ENCODE measurements around the gene SMURF2. TPM values are rescaled to one million over a fixed set of nuclear protein-coding genes. Genes with fewer than 3 reads are reported as not detected.

Gene SMURF2
- total and polyA plus RNA-seq, 10 donors = 5.4 to 35.7 (median 25.0) TPM

- DNase-seq = no peak
- Histone ChIP-seq H3K36me3 (peaks cover 0 to 100% (median 45%) of the 10 kb centered on the region in 6 donors), H3K27ac (no peak overlapping the region), H3K9me3 (no peaks in the 10 kb centered on the region), H3K4me3 (no peak overlapping the region), H3K27me3 (replicated peaks in 1 of 7) (no peaks in the 10 kb centered on the region), H3K4me1 (no peaks in the 10 kb centered on the region)
- intact Hi-C loops (cut with DNase I; ENCODE audit: low total_unique reads) = no loop called here
- TF ChIP-seq CTCF (IDR thresholded peaks at IDR 0.05 in 8 of 11, conservative IDR thresholded peaks at IDR 0.05 in 3 of 11) (no peak), POLR2AphosphoS5 (IDR thresholded peaks at IDR 0.05) (no peak), POLR2A (IDR thresholded peaks at IDR 0.05) (no peak)
Observed at GRCh38 chr17:64554028-64554637, 108.0 kb downstream of the SMURF2 start.

GRCh38 chr17:64551461-64551860 lies 110.6 kb downstream of the SMURF2 start:
- Histone ChIP-seq H3K4me3 (no peak overlapping the region), H3K4me1 (no peaks in the 10 kb centered on the region), H3K9me3 (no peaks in the 10 kb centered on the region), H3K27ac (no peak overlapping the region), H3K27me3 (replicated peaks in 1 of 7) (no peaks in the 10 kb centered on the region), H3K36me3 (peaks cover 0 to 100% (median 49%) of the 10 kb centered on the region in 6 donors)
- no peak for DNase-seq
- WGBS, 5 donors = 92 to 98% (median 95%) methylated on average over 5 of the region's 5 CpGs
- no peak for TF ChIP-seq CTCF (IDR thresholded peaks at IDR 0.05 in 8 of 11, conservative IDR thresholded peaks at IDR 0.05 in 3 of 11)
- no peak for TF ChIP-seq POLR2A (IDR thresholded peaks at IDR 0.05)
- no peak for TF ChIP-seq POLR2AphosphoS5 (IDR thresholded peaks at IDR 0.05)
- intact Hi-C loops (cut with DNase I; ENCODE audit: low total_unique reads) = no loop called here

- no peak for TF ChIP-seq POLR2AphosphoS5 (IDR thresholded peaks at IDR 0.05)
- no peak for TF ChIP-seq CTCF (IDR thresholded peaks at IDR 0.05 in 8 of 11, conservative IDR thresholded peaks at IDR 0.05 in 3 of 11)
- no peak for TF ChIP-seq POLR2A (IDR thresholded peaks at IDR 0.05)
- Histone ChIP-seq H3K27ac (no peak overlapping the region), H3K9me3 (no peaks in the 10 kb centered on the region), H3K27me3 (replicated peaks in 1 of 7) (no peaks in the 10 kb centered on the region), H3K36me3 (peaks cover 0 to 99% (median 63%) of the 10 kb centered on the region in 6 donors), H3K4me1 (no peaks in the 10 kb centered on the region), H3K4me3 (no peak overlapping the region)
- 86 to 92% (median 88%) methylated on average over 10 of the region's 10 CpGs for WGBS, 5 donors
- intact Hi-C loops (cut with DNase I; ENCODE audit: low total_unique reads) = no loop called here
- no peak for DNase-seq
Observed at GRCh38 chr17:64547319-64547718, 114.8 kb downstream of the SMURF2 start.

- TF ChIP-seq POLR2A (IDR thresholded peaks at IDR 0.05) (no peak), CTCF (IDR thresholded peaks at IDR 0.05 in 8 of 11, conservative IDR thresholded peaks at IDR 0.05 in 3 of 11) (no peak), POLR2AphosphoS5 (IDR thresholded peaks at IDR 0.05) (no peak)
- H3K27ac ChIP-seq = no peak overlapping the region
- no peaks in the 10 kb centered on the region for H3K27me3 ChIP-seq (replicated peaks in 1 of 7)
- no peaks in the 10 kb centered on the region for H3K9me3 ChIP-seq
- H3K36me3 ChIP-seq = peaks cover 0 to 99% (median 68%) of the 10 kb centered on the region in 6 donors
- intact Hi-C loops (cut with DNase I; ENCODE audit: low total_unique reads) = no loop called here
- 85 to 95% (median 93%) methylated on average over 7 of the region's 7 CpGs for WGBS, 5 donors
- H3K4me1 ChIP-seq = no peaks in the 10 kb centered on the region
- no peak for DNase-seq
- H3K4me3 ChIP-seq = no peak overlapping the region
Observed at GRCh38 chr17:64546716-64547115, 115.4 kb downstream of the SMURF2 start.

Data from spleen (tissue), 11 donors.